SK-N-SH treated with all-trans-retinoic acid at 6 μM for 48 hours (cell line): ENCODE data around the gene WDR13.

ENCODE experiments used
- OSR1 ChIP-seq: fragments of 250-450 bp; sonication (Bioruptor Pico); IDR thresholded peaks from 2 replicates; pipeline ENCODE4 v1.8.0; 2022; ENCODE audit warnings: moderate library complexity, mild to moderate bottlenecking, inconsistent platforms
- POU6F1 ChIP-seq: fragments of 250-450 bp; sonication (Bioruptor Pico); IDR thresholded peaks from 2 replicates; pipeline ENCODE4 v1.8.0; 2021; ENCODE audit warnings: low read depth, mild to moderate bottlenecking, moderate library complexity, borderline replicate concordance
- ZNF8 ChIP-seq: fragments of 450-650 bp; formaldehyde crosslinking; IDR thresholded peaks from 2 replicates; pipeline ENCODE4 v1.5.0; 2020; ENCODE audit warnings: mild to moderate bottlenecking, moderate library complexity

- TF ChIP-seq ZNF8 (no peak), OSR1 (CRISPR knock-in tag) (no peak), POU6F1 (CRISPR knock-in tag) (no peak)
Measured at GRCh38 chrX:48592971-48593370, 4.3 kb upstream of the WDR13 start.
